SK-N-SH (cell line): ENCODE measurements around the gene UBE3D. TPM values are rescaled to one million over a fixed set of nuclear protein-coding genes. Genes with fewer than 3 reads are reported as not detected.
A peak's percentile ranks its signal among the peaks of the same experiment; 100 is the strongest.

Experiments
- CTCF ChIA-PET: fragments of 300-600, 350-600 bp; formaldehyde crosslinking; extraction: SDS; loops from one replicate; lab custom pipeline; 2021; lab: Yijun Ruan, JAX
- POLR2A ChIA-PET: fragments of 350-600 bp; sonication (Branson Sonifier 250); formaldehyde crosslinking; extraction: SDS; loops from one replicate; lab custom pipeline; 2020; ENCODE audit warnings: antibody characterized with exemption, inconsistent platforms; lab: Yijun Ruan, JAX
- DNase-seq: peaks from one replicate; pipeline ENCODE4 v3.0.0; 2012
- H2AFZ ChIP-seq: fragments of 200-600 bp; sonication (generic); 2 replicates; pipeline ENCODE4 v1.8.1; 2016; ENCODE audit warnings: antibody characterized with exemption, mild to moderate bottlenecking, low read depth
- H3F3A ChIP-seq: fragments of 200-600 bp; sonication (generic); replicated peaks from 2 replicates; pipeline ENCODE3; 2016; ENCODE audit warnings: antibody characterized with exemption, mild to moderate bottlenecking; ENCODE audit not compliant: insufficient read depth
- H3K27ac ChIP-seq, 2 experiments: fragments of 200-500 bp in 1 of 2; fragments of 200-600 bp in 1 of 2; sonication (Bioruptor generic) in 1 of 2; sonication (generic), shearing (Covaris generic) in 1 of 2; 2 replicates each; pipeline versions ENCODE4 v1.5.1 to v1.6.1; 2014 to 2016; ENCODE audit warnings: low read depth in 2 of 2, inconsistent platforms in 1 of 2, low read length in 1 of 2, mild to moderate bottlenecking in 1 of 2, mixed read lengths in 1 of 2
- H3K27me3 ChIP-seq: fragments of 200-600 bp; sonication (generic), shearing (Covaris generic); 2 replicates; pipeline ENCODE4 v1.6.1; 2016; ENCODE audit warnings: mixed run types; ENCODE audit not compliant: insufficient read depth
- H3K36me3 ChIP-seq, 2 experiments: fragments of 200-500 bp in 1 of 2; fragments of 200-600 bp in 1 of 2; sonication (Bioruptor generic) in 1 of 2; sonication (generic) in 1 of 2; replicated peaks in 1 of 2; 2 replicates each; pipeline versions ENCODE3 to v1.5.1; 2014 to 2016; ENCODE audit warnings: low read length in 1 of 2, mild to moderate bottlenecking in 1 of 2; ENCODE audit not compliant: insufficient read depth in 2 of 2, control insufficient read depth in 1 of 2
- H3K4me1 ChIP-seq, 2 experiments: fragments of 200-500 bp in 1 of 2; fragments of 200-600 bp in 1 of 2; sonication (Bioruptor generic) in 1 of 2; sonication (generic), shearing (Covaris generic) in 1 of 2; 2 replicates each; pipeline versions ENCODE4 v1.5.1 to v1.6.1; 2014 to 2016; ENCODE audit warnings: low read depth in 1 of 2, low read length in 1 of 2, mixed run types in 1 of 2; ENCODE audit not compliant: insufficient read depth in 2 of 2, control insufficient read depth in 1 of 2
- H3K4me2 ChIP-seq: fragments of 200-600 bp; sonication (generic), shearing (Covaris generic); 2 replicates; pipeline ENCODE4 v1.6.1; 2017; ENCODE audit warnings: mixed run types
- H3K4me3 ChIP-seq, 2 experiments: fragments of 200-500 bp in 1 of 2; fragments of 200-600 bp in 1 of 2; sonication (Bioruptor generic) in 1 of 2; sonication (generic), shearing (Covaris generic) in 1 of 2; 2 replicates each; pipeline versions ENCODE4 v1.5.1 to v1.8.1; 2014 to 2016; ENCODE audit warnings: low read depth in 2 of 2, inconsistent platforms in 1 of 2, low read length in 1 of 2, mild to moderate bottlenecking in 1 of 2, mixed read lengths in 1 of 2, moderate library complexity in 1 of 2
- H3K79me2 ChIP-seq: fragments of 200-600 bp; sonication (generic); 2 replicates; pipeline ENCODE4 v1.8.1; 2017; ENCODE audit warnings: mild to moderate bottlenecking; ENCODE audit not compliant: insufficient read depth
- H3K9ac ChIP-seq: fragments of 200-600 bp; sonication (generic); 2 replicates; pipeline ENCODE4 v1.6.1; 2017; ENCODE audit warnings: mixed run types
- H3K9me2 ChIP-seq: fragments of 200-600 bp; sonication (generic); 2 replicates; pipeline ENCODE4 v1.6.1; 2017; ENCODE audit warnings: mixed run types
- H3K9me3 ChIP-seq: fragments of 200-600 bp; sonication (generic); 2 replicates; pipeline ENCODE4 v1.6.1; 2017; ENCODE audit warnings: mixed run types, mild to moderate bottlenecking, moderate library complexity
- H4K20me1 ChIP-seq: fragments of 200-600 bp; sonication (generic); 2 replicates; pipeline ENCODE4 v1.6.1; 2017; ENCODE audit warnings: mild to moderate bottlenecking, mixed run types; ENCODE audit not compliant: insufficient read depth
- EZH2phosphoT487 ChIP-seq: fragments of 200-600 bp; sonication (generic); IDR thresholded peaks from 2 replicates; pipeline ENCODE4 v1.6.1; 2017; ENCODE audit warnings: low read depth, mixed run types, mild to moderate bottlenecking, antibody characterized with exemption, moderate library complexity, borderline replicate concordance
- FOSL2 ChIP-seq: IDR thresholded peaks from 2 replicates; pipeline ENCODE4 v1.4.0; 2012; ENCODE audit warnings: low read depth, mild to moderate bottlenecking, moderate library complexity, borderline replicate concordance
- FOXM1 ChIP-seq: IDR thresholded peaks from 2 replicates; pipeline ENCODE4 v1.4.0; 2012; ENCODE audit warnings: low read depth, mild to moderate bottlenecking
- GABPA ChIP-seq: IDR thresholded peaks from 2 replicates; pipeline ENCODE4 v1.4.0; 2012; ENCODE audit warnings: low read depth, mild to moderate bottlenecking
- GATA2 ChIP-seq: sonication (generic); formaldehyde crosslinking; IDR thresholded peaks from 2 replicates; pipeline ENCODE4 v1.5.0; 2020; ENCODE audit warnings: mild to moderate bottlenecking, missing genetic modification reagents
- JUND ChIP-seq: IDR thresholded peaks from 2 replicates; pipeline ENCODE4 v1.4.0; 2012
- MEF2A ChIP-seq: IDR thresholded peaks from 2 replicates; pipeline ENCODE4 v1.4.0; 2012; ENCODE audit warnings: low read depth, borderline replicate concordance
- MXI1 ChIP-seq: IDR thresholded peaks from 2 replicates; pipeline ENCODE4 v1.6.1; 2012; ENCODE audit warnings: mild to moderate bottlenecking, low read depth, low read length, improper control_type of control experiment
- NRF1 ChIP-seq: IDR thresholded peaks from 2 replicates; pipeline ENCODE4 v1.6.1; 2012; ENCODE audit warnings: low read depth, mild to moderate bottlenecking, low read length
- POLR2AphosphoS5 ChIP-seq: IDR thresholded peaks from 2 replicates; pipeline ENCODE4 v1.6.1; 2012; ENCODE audit warnings: low read depth, low read length
- RAD21 ChIP-seq: IDR thresholded peaks from 2 replicates; pipeline ENCODE4 v1.6.1; 2012; ENCODE audit warnings: mild to moderate bottlenecking, low read length
- RCOR1 ChIP-seq: fragments of 150-350 bp; IDR thresholded peaks from 2 replicates; pipeline ENCODE4 v1.6.1; 2017; ENCODE audit warnings: antibody characterized with exemption, low read length
- RXRA ChIP-seq: IDR thresholded peaks from 2 replicates; pipeline ENCODE4 v1.4.0; 2012; ENCODE audit warnings: low read depth, mild to moderate bottlenecking, borderline replicate concordance
- SIN3A ChIP-seq: IDR thresholded peaks from 2 replicates; pipeline ENCODE4 v1.6.1; 2012; ENCODE audit warnings: low read depth, mild to moderate bottlenecking, low read length, moderate library complexity, borderline replicate concordance
- SMC3 ChIP-seq: IDR thresholded peaks from 2 replicates; pipeline ENCODE4 v1.6.1; 2012; ENCODE audit warnings: low read depth, low read length, improper control_type of control experiment
- TCF12 ChIP-seq: IDR thresholded peaks from 2 replicates; pipeline ENCODE4 v1.4.0; 2012
- TEAD4 ChIP-seq: IDR thresholded peaks from 2 replicates; pipeline ENCODE4 v1.4.0; 2012; ENCODE audit warnings: mild to moderate bottlenecking, borderline replicate concordance; ENCODE audit not compliant: insufficient read depth
- WGBS: methylation state at CpG from one replicate; pipeline ENCODE4 v1.1.6; 2017; ENCODE audit warnings: low lambda C conversion rate; 5-methylcytosine and 5-hydroxymethylcytosine counted together
- polyA plus RNA-seq, 3 experiments: library from polyadenylated mRNA; depleted of rRNA; stranded (reverse); fragments of >200 nt; gene quantifications; 2 replicates each; pipeline ENCODE4 v1.2.3, GENCODE V29; 2012
- TF ChIP-seq, protein P1 (sequence below): IDR thresholded peaks from 2 replicates; pipeline ENCODE4 v1.4.0; 2012; ENCODE audit warnings: low read depth, borderline replicate concordance
- TF ChIP-seq, protein P2 (sequence below): IDR thresholded peaks from 2 replicates; pipeline ENCODE4 v1.4.0; 2012; ENCODE audit warnings: low read depth, borderline replicate concordance
- TF ChIP-seq, protein P3 (sequence below): fragments of 200-600 bp; sonication (generic); IDR thresholded peaks from 2 replicates; pipeline ENCODE4 v1.6.1; 2017; ENCODE audit warnings: antibody characterized with exemption, mild to moderate bottlenecking, moderate library complexity

Gene UBE3D
- polyA plus RNA-seq, 1 of the 3 experiments (the other 2 are of a cell fraction): 3.4 TPM

DNA sequence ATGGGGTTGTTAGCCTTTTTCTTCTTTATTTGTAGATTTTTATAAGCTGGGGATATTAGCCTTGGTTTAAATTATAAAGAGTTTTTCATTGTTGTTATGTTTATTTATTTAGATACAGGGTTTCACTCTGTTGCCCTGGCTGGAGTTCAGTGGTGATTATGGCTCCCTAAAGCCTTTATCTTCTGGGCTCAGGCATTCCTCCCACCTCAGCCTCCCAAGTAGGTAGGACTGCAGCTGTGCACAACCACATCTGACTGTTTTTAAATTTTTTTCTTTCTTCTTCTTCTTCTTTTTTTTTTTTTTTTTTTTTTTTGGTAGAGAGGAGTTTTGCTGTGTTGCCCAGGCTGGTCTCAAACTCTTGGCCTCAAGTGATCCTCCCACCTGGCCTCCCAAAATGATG is 80.9 kb downstream of the UBE3D start:
- POLR2A ChIA-PET: no interaction called here
- no peak overlapping the region for H3K4me2 ChIP-seq
- CTCF ChIA-PET: no interaction called here
- TF ChIP-seq, protein P1, sequence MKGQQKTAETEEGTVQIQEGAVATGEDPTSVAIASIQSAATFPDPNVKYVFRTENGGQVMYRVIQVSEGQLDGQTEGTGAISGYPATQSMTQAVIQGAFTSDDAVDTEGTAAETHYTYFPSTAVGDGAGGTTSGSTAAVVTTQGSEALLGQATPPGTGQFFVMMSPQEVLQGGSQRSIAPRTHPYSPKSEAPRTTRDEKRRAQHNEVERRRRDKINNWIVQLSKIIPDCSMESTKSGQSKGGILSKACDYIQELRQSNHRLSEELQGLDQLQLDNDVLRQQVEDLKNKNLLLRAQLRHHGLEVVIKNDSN: no peak
- TF ChIP-seq SIN3A (no peak), RXRA (no peak), GATA2 (CRISPR knock-in tag) (no peak), EZH2phosphoT487 (no peak), GABPA (no peak), TCF12 (no peak), POLR2AphosphoS5 (no peak), TEAD4 (no peak), RCOR1 (no peak), SMC3 (no peak)
- TF ChIP-seq, protein P2, sequence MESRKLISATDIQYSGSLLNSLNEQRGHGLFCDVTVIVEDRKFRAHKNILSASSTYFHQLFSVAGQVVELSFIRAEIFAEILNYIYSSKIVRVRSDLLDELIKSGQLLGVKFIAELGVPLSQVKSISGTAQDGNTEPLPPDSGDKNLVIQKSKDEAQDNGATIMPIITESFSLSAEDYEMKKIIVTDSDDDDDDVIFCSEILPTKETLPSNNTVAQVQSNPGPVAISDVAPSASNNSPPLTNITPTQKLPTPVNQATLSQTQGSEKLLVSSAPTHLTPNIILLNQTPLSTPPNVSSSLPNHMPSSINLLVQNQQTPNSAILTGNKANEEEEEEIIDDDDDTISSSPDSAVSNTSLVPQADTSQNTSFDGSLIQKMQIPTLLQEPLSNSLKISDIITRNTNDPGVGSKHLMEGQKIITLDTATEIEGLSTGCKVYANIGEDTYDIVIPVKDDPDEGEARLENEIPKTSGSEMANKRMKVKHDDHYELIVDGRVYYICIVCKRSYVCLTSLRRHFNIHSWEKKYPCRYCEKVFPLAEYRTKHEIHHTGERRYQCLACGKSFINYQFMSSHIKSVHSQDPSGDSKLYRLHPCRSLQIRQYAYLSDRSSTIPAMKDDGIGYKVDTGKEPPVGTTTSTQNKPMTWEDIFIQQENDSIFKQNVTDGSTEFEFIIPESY: no peak
- TF ChIP-seq, protein P3, sequence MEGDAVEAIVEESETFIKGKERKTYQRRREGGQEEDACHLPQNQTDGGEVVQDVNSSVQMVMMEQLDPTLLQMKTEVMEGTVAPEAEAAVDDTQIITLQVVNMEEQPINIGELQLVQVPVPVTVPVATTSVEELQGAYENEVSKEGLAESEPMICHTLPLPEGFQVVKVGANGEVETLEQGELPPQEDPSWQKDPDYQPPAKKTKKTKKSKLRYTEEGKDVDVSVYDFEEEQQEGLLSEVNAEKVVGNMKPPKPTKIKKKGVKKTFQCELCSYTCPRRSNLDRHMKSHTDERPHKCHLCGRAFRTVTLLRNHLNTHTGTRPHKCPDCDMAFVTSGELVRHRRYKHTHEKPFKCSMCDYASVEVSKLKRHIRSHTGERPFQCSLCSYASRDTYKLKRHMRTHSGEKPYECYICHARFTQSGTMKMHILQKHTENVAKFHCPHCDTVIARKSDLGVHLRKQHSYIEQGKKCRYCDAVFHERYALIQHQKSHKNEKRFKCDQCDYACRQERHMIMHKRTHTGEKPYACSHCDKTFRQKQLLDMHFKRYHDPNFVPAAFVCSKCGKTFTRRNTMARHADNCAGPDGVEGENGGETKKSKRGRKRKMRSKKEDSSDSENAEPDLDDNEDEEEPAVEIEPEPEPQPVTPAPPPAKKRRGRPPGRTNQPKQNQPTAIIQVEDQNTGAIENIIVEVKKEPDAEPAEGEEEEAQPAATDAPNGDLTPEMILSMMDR: no peak
- no peaks in the 10 kb centered on the region for H3K27me3 ChIP-seq
- peaks cover 6% of the 10 kb centered on the region for H3F3A ChIP-seq
- H4K20me1 ChIP-seq: no peaks in the 10 kb centered on the region
- no peak for DNase-seq
- no peak overlapping the region for H2AFZ ChIP-seq
- H3K9ac ChIP-seq: no peak overlapping the region
- H3K4me1 ChIP-seq: peaks cover 3 to 22% of the 10 kb centered on the region in 2 experiments; a peak in 3 of 4 replicates
- no peaks in the 10 kb centered on the region for H3K9me3 ChIP-seq
- no peak overlapping the region for H3K27ac ChIP-seq
- H3K9me2 ChIP-seq: no peaks in the 10 kb centered on the region
- H3K36me3 ChIP-seq: peaks cover 0 to 3% of the 10 kb centered on the region in 2 experiments
- H3K4me3 ChIP-seq: no peak overlapping the region
- no peaks in the 10 kb centered on the region for H3K79me2 ChIP-seq

DNA sequence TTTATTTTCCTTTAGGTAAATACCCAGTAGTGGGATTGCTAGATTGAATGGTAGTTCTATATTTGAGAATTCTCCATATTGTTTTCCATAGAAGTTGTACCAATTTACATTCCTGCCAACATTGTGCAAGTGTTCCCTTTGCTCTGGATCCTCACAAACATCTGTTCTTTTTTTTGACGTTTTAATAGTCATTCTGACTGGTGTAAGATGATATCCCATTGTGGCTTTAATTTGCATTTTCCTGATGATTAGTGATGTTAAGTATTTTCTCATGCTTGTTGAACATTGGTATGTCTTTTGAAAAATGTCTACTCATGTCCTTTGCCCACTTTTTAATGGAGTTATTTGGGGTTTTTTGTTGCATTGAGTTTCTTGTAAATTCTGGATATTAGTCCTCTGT is 85.6 kb downstream of the UBE3D start:
- POLR2A ChIA-PET: no interaction called here
- H3K4me2 ChIP-seq: no peak overlapping the region

More for the DNA sequence above, 85.6 kb downstream of the UBE3D start:
- Histone ChIP-seq H3K36me3 (peaks cover 0 to 3% of the 10 kb centered on the region in 2 experiments), H3K9me3 (no peaks in the 10 kb centered on the region), H3K79me2 (no peaks in the 10 kb centered on the region), H2AFZ (no peak overlapping the region), H3K9me2 (no peaks in the 10 kb centered on the region), H4K20me1 (no peaks in the 10 kb centered on the region), H3K27me3 (no peaks in the 10 kb centered on the region), H3F3A (no peaks in the 10 kb centered on the region), H3K4me3 (no peak overlapping the region), H3K27ac (peak overlapping the region in 1 of 2 experiments; percentile 46; a peak in 2 of 4 replicates), H3K4me1 (peaks cover 0 to 9% of the 10 kb centered on the region in 2 experiments; a peak in 1 of 4 replicates), H3K9ac (no peak overlapping the region)
- 16% methylated on average over 1 of the region's 1 CpG for WGBS
- CTCF ChIA-PET: no interaction called here
- DNase-seq: no peak
- TF ChIP-seq TCF12 (peak; percentile 36; the same call in 1 of the 2 replicates), FOXM1 (no peak), MEF2A (no peak), FOSL2 (no peak), JUND (no peak), RAD21 (no peak), MXI1 (no peak), NRF1 (no peak)
